SK-N-SH treated with all-trans-retinoic acid at 6 μM for 48 hours (cell line): ENCODE measurements around the gene MMP20.

Experiments
- ESRRG ChIP-seq: fragments of 250-450 bp; sonication (Bioruptor Pico); IDR thresholded peaks from 2 replicates; pipeline ENCODE4 v1.6.1; 2021; ENCODE audit warnings: mild to moderate bottlenecking
- ZFP3 ChIP-seq: fragments of 250-450 bp; sonication (Bioruptor Pico); IDR thresholded peaks from 2 replicates; pipeline ENCODE4 v1.5.0; 2020; ENCODE audit warnings: mild to moderate bottlenecking, moderate library complexity

- no peak for TF ChIP-seq ZFP3 (CRISPR knock-in tag)
- TF ChIP-seq ESRRG (CRISPR knock-in tag): no peak
These were observed 28.7 kb upstream of the MMP20 start for GRCh38 chr11:102653744-102654291.
